ENCODE data around the gene OR2T2.
"Not testable (repeated sequence)": the region's sequence is repeated elsewhere in the genome, so short reads cannot be mapped to it uniquely, and the experiment has no call there.

Gene OR2T2

GRCh38 chr1:248450466-248451145 is 5.2 kb downstream of the OR2T2 start:
- DNase-seq, result not testable (repeated sequence)

- DNase-seq, result not testable (repeated sequence)
Measured at GRCh38 chr1:248453619-248454018, 8.2 kb downstream of the OR2T2 start.

DNA sequence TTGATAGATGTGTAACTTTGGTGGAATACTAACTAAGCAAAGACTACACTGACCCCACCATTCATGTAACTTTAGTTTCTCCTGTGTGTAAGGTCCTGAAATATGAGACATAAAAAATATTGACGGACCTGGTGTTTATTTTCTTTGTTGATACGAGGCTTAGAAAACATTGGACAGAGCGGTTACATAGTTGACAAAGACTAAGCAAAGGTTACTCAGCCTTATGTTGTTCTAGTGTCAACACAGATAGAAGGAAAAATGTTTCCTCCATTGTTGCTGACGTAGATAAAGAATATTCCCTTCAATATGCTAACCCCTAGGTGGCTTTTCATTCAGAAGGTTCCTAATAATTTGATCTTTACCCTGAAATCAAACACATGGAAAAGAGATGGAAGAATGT is 9.6 kb downstream of the OR2T2 start:
- not testable (repeated sequence) for DNase-seq

GRCh38 chr1:248456635-248457034 is 11.2 kb downstream of the OR2T2 start:
- DNase-seq, result not testable (repeated sequence)

DNA sequence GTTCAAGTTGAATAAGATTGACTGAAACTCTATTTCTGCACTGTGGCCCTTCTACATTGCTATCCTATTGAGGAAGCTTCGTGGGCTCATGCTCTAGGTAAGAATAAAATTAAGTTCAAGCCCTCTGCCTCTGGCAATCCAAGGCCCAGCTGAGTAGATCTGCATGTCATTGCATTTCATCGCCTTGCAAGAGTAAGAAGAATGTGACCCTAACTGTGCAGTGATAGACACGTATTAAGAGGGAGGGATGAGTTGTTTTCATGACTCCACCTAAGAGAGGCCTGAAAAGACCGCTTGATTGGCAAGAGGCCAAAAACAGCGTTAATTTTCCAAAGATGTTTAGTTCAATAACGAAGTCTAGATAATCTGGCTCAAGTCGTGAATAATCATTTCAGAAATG is 13.7 kb downstream of the OR2T2 start:
- not testable (repeated sequence) for DNase-seq

- no peak for DNase-seq
Measured at GRCh38 chr1:248471154-248471553, 25.7 kb downstream of the OR2T2 start.

GRCh38 chr1:248472111-248472510 is 26.7 kb downstream of the OR2T2 start:
- not testable (repeated sequence) for DNase-seq

GRCh38 chr1:248473051-248473450 is 27.6 kb downstream of the OR2T2 start, which contains the start of gene OR2T3:
Gene OR2T3, plus strand, starts transcription at chr1:248473351. Its CDS starts 0 bp downstream, at chr1:248473351.
- not testable (repeated sequence) for DNase-seq

GRCh38 chr1:248475660-248476059 is 30.2 kb downstream of the OR2T2 start:
- not testable (repeated sequence) for DNase-seq

DNA sequence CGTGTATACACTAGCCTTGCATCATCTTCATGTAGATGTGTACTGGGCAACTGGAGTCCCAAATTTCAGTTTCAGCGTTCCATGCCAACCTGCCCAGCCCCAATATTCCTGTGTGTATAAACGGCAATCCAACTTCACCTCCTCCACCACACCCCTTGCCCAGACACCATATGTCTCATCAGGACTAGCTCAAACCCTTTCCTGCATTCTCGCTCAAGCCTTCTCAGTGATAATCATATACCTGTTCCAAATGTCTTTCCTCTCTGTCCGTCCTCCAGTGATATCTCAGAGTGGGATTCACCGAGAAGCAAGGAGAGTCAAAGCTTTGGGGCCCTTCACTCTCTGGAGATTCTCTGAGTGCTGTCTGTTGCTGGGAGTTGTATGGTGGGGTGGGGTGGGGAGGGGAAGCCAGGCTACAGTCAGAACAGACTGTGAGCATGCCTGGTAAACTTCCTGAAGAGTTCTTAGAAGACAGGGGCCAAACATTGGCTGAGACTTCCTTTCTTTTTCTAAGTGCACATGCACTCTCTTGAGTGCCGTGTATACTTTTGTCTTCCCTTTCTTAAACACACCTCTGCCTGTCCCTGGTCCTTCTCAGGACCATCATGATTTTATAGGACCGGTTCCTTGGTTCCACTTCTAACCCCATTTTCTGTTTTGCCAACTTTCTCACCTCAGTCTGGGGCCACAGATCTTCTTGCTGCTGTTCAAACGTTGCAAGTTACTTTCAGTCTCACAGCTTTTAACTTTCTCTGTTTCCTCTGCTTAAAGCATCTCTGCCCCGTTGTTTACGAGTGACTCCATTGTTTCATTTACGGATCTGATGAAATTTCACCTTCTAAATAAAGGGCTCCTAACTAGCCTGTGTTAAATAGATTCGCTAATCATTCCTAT is 36.5 kb downstream of the OR2T2 start:
- not testable (repeated sequence) for DNase-seq

DNA sequence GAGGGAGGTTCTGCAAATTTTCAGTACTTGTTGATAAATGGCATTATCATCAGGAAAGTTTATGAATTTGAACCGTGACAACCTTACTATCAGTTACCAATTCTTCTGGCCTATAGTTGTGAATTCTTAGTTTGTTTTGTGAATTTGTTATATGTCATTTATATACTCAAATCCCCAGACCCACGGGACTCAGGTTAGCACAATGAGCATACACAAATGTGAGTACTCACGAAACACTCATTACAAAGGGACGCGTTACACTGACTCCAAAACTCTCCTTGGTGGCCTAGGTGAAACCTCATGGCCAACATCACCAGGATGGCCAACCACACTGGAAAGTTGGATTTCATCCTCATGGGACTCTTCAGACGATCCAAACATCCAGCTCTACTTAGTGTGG is 42.9 kb downstream of the OR2T2 start, which contains the start of gene OR2T5:
Gene OR2T5 (plus strand): TSS at position 301 of the 400 bp plus-strand sequence. CDS start 0 bp downstream, at position 301.
- DNase-seq, result not testable (repeated sequence)

GRCh38 chr1:248496661-248497060 is 51.2 kb downstream of the OR2T2 start:
- DNase-seq, result not testable (repeated sequence)

DNA sequence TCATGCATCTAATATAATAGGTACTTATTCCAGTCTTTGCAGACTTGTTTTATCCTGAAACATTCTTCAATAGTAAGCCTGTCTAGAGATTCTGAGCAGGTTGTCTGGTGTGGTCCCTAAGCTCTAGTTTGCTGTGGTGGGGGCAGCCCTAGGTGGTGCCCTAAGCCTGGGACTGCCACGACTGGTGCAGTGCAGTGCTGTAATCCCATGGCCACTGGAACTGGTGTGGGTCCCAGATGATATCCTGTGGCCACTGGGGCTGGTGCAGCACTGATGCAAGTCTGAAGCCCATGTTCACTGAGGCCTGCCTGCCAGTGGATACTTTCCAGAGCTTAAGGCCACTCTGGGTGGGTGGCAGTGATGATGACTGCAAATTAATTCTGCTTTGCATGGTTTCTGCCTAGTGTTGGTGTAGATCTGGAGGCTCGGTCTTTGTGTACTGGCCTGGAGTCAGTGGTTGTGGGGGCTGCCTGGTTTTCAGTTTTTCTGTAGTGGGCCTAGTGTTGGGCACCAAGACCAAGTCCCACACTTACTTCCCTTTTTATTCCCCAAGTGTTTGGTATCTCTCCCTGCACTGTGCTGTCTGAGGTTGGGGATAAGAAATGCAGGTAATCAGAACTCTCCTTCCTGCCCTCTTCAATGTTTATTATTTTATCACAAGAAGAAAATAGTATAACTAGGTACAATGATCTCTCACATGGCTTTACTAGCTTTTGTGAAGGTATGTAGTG is 55.0 kb downstream of the OR2T2 start:
- not testable (repeated sequence) for DNase-seq

All from stimulated activated CD4-positive, alpha-beta T cell treated with anti-CD3 and anti-CD28 coated beads, Interleukin-1b, Interleukin-23, amount 100 ng/mL, for 48 hours (primary cell).